GM19438 (cell line): ENCODE results near the gene SLC6A17.

Experiments used
- ATAC-seq: cut with Tn5 transposase; IDR thresholded peaks from one replicate; pipeline ENCODE4 v1.9.1; 2021; ENCODE audit warnings: low read depth; ENCODE audit not compliant: unreplicated experiment

SLC6A17 gene

GRCh38 chr1:110198746-110199145 is 48.5 kb downstream of the SLC6A17 start:
- ATAC-seq, result no peak

- no peak for ATAC-seq
Observed at GRCh38 chr1:110200190-110200589, 49.9 kb downstream of the SLC6A17 start.

- ATAC-seq, result no peak
Observed at GRCh38 chr1:110200666-110201065, 50.4 kb downstream of the SLC6A17 start.

GRCh38 chr1:110201157-110201825 is 51.0 kb downstream of the SLC6A17 start:
- ATAC-seq, result no peak

GRCh38 chr1:110203021-110203661 is 52.8 kb downstream of the SLC6A17 start:
- ATAC-seq, result no peak

GRCh38 chr1:110205156-110205555 is 54.9 kb downstream of the SLC6A17 start:
- no peak for ATAC-seq

- ATAC-seq, result no peak
Observed at GRCh38 chr1:110205591-110206155, 55.4 kb downstream of the SLC6A17 start.

GRCh38 chr1:110206261-110206920 is 56.1 kb downstream of the SLC6A17 start:
- no peak for ATAC-seq

- ATAC-seq, result no peak
Observed at GRCh38 chr1:110207831-110208230, 57.5 kb downstream of the SLC6A17 start.

GRCh38 chr1:110208916-110209645 is 58.8 kb downstream of the SLC6A17 start:
- no peak for ATAC-seq

GRCh38 chr1:110209715-110210603 is 59.7 kb downstream of the SLC6A17 start, which contains the start of gene KCNC4:
Gene KCNC4, plus strand, starts transcription at chr1:110210314. Its CDS starts 1,186 bp downstream, at chr1:110211500.
- ATAC-seq, result peak; percentile 81

GRCh38 chr1:110210604-110211495 is 60.6 kb downstream of the SLC6A17 start:
- ATAC-seq, result peak; percentile 26

GRCh38 chr1:110211496-110212168 is 61.3 kb downstream of the SLC6A17 start:
- ATAC-seq, result no peak

GRCh38 chr1:110212169-110213142 is 62.2 kb downstream of the SLC6A17 start:
- no peak for ATAC-seq

GRCh38 chr1:110213143-110213540 is 62.8 kb downstream of the SLC6A17 start:
- ATAC-seq, result no peak

- no peak for ATAC-seq
Observed at GRCh38 chr1:110214454-110215404, 64.4 kb downstream of the SLC6A17 start.
